NCI-H187 (cell line): ENCODE data around the gene AKAP6.
"Not testable (repeated sequence)": the region's sequence is repeated elsewhere in the genome, so short reads cannot be mapped to it uniquely, and the experiment has no call there.

Source experiments
- DNase-seq, 2 experiments: peaks; one replicate each; lab custom pipeline; 2025; lab: John Stamatoyannopoulos, UW

Gene AKAP6

GRCh38 chr14:32373174-32373573 lies 44.1 kb downstream of the AKAP6 start:
- not testable (repeated sequence) for DNase-seq

GRCh38 chr14:32374155-32374554 lies 45.1 kb downstream of the AKAP6 start:
- no peak for DNase-seq

- DNase-seq: no peak
Observed at GRCh38 chr14:32375663-32376062, 46.6 kb downstream of the AKAP6 start.

GRCh38 chr14:32377046-32377646 lies 48.0 kb downstream of the AKAP6 start:
- DNase-seq: no peak

- DNase-seq: no peak
Observed at GRCh38 chr14:32378284-32378683, 49.2 kb downstream of the AKAP6 start.

GRCh38 chr14:32379447-32379846 lies 50.3 kb downstream of the AKAP6 start:
- DNase-seq: no peak

- DNase-seq: no peak
Observed at GRCh38 chr14:32381869-32382268, 52.8 kb downstream of the AKAP6 start.

GRCh38 chr14:32382704-32383103 lies 53.6 kb downstream of the AKAP6 start:
- DNase-seq: no peak

GRCh38 chr14:32383364-32384009 lies 54.4 kb downstream of the AKAP6 start:
- no peak for DNase-seq

- DNase-seq: no peak
Observed at GRCh38 chr14:32384464-32384863, 55.4 kb downstream of the AKAP6 start.

- not testable (repeated sequence) for DNase-seq
Observed at GRCh38 chr14:32387295-32387694, 58.2 kb downstream of the AKAP6 start.

- no peak for DNase-seq
Observed at GRCh38 chr14:32393119-32393518, 64.0 kb downstream of the AKAP6 start.

GRCh38 chr14:32394038-32394437 lies 64.9 kb downstream of the AKAP6 start:
- no peak for DNase-seq

- DNase-seq: no peak
Observed at GRCh38 chr14:32396885-32397284, 67.8 kb downstream of the AKAP6 start.

- no peak for DNase-seq
Observed at GRCh38 chr14:32397861-32398640, 69.0 kb downstream of the AKAP6 start.

- DNase-seq: no peak
Observed at GRCh38 chr14:32399920-32400319, 70.8 kb downstream of the AKAP6 start.

- DNase-seq: no peak
Observed at GRCh38 chr14:32400480-32400879, 71.4 kb downstream of the AKAP6 start.

- no peak for DNase-seq
Observed at GRCh38 chr14:32403021-32403420, 73.9 kb downstream of the AKAP6 start.

- DNase-seq: no peak
Observed at GRCh38 chr14:32403688-32404087, 74.6 kb downstream of the AKAP6 start.

GRCh38 chr14:32404784-32405573 lies 75.9 kb downstream of the AKAP6 start:
- no peak for DNase-seq

GRCh38 chr14:32405856-32406255 lies 76.8 kb downstream of the AKAP6 start:
- DNase-seq: no peak

- DNase-seq: no peak
Observed at GRCh38 chr14:32407130-32407529, 78.0 kb downstream of the AKAP6 start.
